GM12891 (cell line): ENCODE data around the gene PTPRN2.

Source experiments
- DNase-seq: peaks from one replicate; pipeline ENCODE4 v3.0.0; 2011; ENCODE audit warnings: low spot score; ENCODE audit not compliant: insufficient read length
- FAIRE-seq: peaks from 2 replicates; lab custom pipeline; 2011; peaks lifted over from hg19 to GRCh38; lab: Jason Lieb, UNC
- PAX5 ChIP-seq: IDR thresholded peaks from 2 replicates; pipeline ENCODE4 v1.6.1; 2011; ENCODE audit warnings: low read length, moderate library complexity, mild to moderate bottlenecking; ENCODE audit not compliant: insufficient read depth, severe bottlenecking
- POLR2A ChIP-seq: IDR thresholded peaks from 2 replicates; pipeline ENCODE4 v1.6.1; 2011; ENCODE audit warnings: low read depth, low read length, control low read depth
- POLR2AphosphoS5 ChIP-seq: IDR thresholded peaks from 2 replicates; pipeline ENCODE4 v1.6.1; 2011; ENCODE audit warnings: low read depth, low read length, control low read depth
- POU2F2 ChIP-seq: IDR thresholded peaks from 2 replicates; pipeline ENCODE4 v1.6.1; 2011; ENCODE audit warnings: low read depth, mild to moderate bottlenecking, control low read depth, low read length, moderate library complexity
- SPI1 ChIP-seq: IDR thresholded peaks from 2 replicates; pipeline ENCODE4 v1.6.1; 2011; ENCODE audit warnings: low read depth, low read length, control low read depth
- TAF1 ChIP-seq: IDR thresholded peaks from 2 replicates; pipeline ENCODE4 v1.6.1; 2011; ENCODE audit warnings: low read depth, low read length, control low read depth

PTPRN2 gene

GRCh38 chr7:157845203-157845835 is 742.3 kb downstream of the PTPRN2 start:
- DNase-seq (no peak), FAIRE-seq (no peak)
- TF ChIP-seq POLR2AphosphoS5 (no peak), POLR2A (no peak), SPI1 (no peak), PAX5 (no peak), TAF1 (no peak), POU2F2 (no peak)

- no peak for FAIRE-seq
- DNase-seq: no peak
- no peak for TF ChIP-seq POLR2AphosphoS5
- no peak for TF ChIP-seq TAF1
- no peak for TF ChIP-seq POLR2A
- TF ChIP-seq SPI1: no peak
Observed at GRCh38 chr7:157844611-157845010, 743.0 kb downstream of the PTPRN2 start.

- no peak for DNase-seq
- no peak for FAIRE-seq
- no peak for TF ChIP-seq POLR2AphosphoS5
- no peak for TF ChIP-seq POU2F2
- TF ChIP-seq PAX5: no peak
Observed at GRCh38 chr7:157844141-157844540, 743.5 kb downstream of the PTPRN2 start.

GRCh38 chr7:157843336-157844140 is 744.1 kb downstream of the PTPRN2 start:
- DNase-seq (no peak), FAIRE-seq (no peak)
- TF ChIP-seq TAF1 (no peak), PAX5 (no peak), SPI1 (no peak), POU2F2 (no peak), POLR2AphosphoS5 (no peak), POLR2A (no peak)

GRCh38 chr7:157841773-157842370 is 745.8 kb downstream of the PTPRN2 start:
- no peak for TF ChIP-seq POU2F2
- no peak for TF ChIP-seq TAF1
- no peak for TF ChIP-seq POLR2AphosphoS5
- TF ChIP-seq PAX5: no peak
- TF ChIP-seq SPI1: no peak
- no peak for TF ChIP-seq POLR2A
- DNase-seq (no peak), FAIRE-seq (no peak)

GRCh38 chr7:157840914-157841772 is 746.5 kb downstream of the PTPRN2 start:
- DNase-seq (no peak), FAIRE-seq (no peak)

GRCh38 chr7:157840174-157840913 is 747.3 kb downstream of the PTPRN2 start:
- FAIRE-seq (peak; percentile 55), DNase-seq (no peak)
- TF ChIP-seq SPI1 (no peak), POLR2A (no peak), PAX5 (no peak), TAF1 (no peak), POU2F2 (no peak), POLR2AphosphoS5 (no peak)

More at GRCh38 chr7:157840914-157841772, 746.5 kb downstream of the PTPRN2 start:
- TF ChIP-seq TAF1: no peak
- TF ChIP-seq SPI1: no peak
- TF ChIP-seq POLR2AphosphoS5: no peak
- no peak for TF ChIP-seq POU2F2
- TF ChIP-seq POLR2A: no peak
- TF ChIP-seq PAX5: no peak

GRCh38 chr7:157839672-157840167 is 747.9 kb downstream of the PTPRN2 start:
- DNase-seq: no peak
- TF ChIP-seq PAX5 (no peak), POLR2A (no peak), TAF1 (no peak), POLR2AphosphoS5 (no peak), SPI1 (no peak), POU2F2 (no peak)
- FAIRE-seq: peak; percentile 71
